ENCODE measurements around the gene BTBD16.

BTBD16 gene

GRCh38 chr10:122376364-122376961 lies 105.4 kb downstream of the BTBD16 start:
- DNase-seq, result no peak

- no peak for DNase-seq
These were observed 107.9 kb downstream of the BTBD16 start for GRCh38 chr10:122379041-122379440.

- no peak for DNase-seq
These were observed 108.4 kb downstream of the BTBD16 start for GRCh38 chr10:122379537-122379936.

- no peak for DNase-seq
These were observed 109.6 kb downstream of the BTBD16 start for GRCh38 chr10:122380703-122381102.

- no peak for DNase-seq
These were observed 110.6 kb downstream of the BTBD16 start for GRCh38 chr10:122381680-122382079.

GRCh38 chr10:122386514-122386913 lies 115.4 kb downstream of the BTBD16 start:
- DNase-seq, result no peak

- DNase-seq, result no peak
These were observed 116.5 kb downstream of the BTBD16 start for GRCh38 chr10:122387572-122387971.
